Upper lobe of right lung (tissue), 1 donor: Measurements from ENCODE around the gene WFDC12. TPM values are rescaled to one million over a fixed set of nuclear protein-coding genes. Genes with fewer than 3 reads are reported as not detected.

Experiments used
- ATAC-seq: fragments of 200-7000 bp; cut with Tn5 transposase; one replicate; pipeline ENCODE4 v1.9.1; 2020; ENCODE audit warnings: mild to moderate bottlenecking, moderate library complexity
- DNase-seq: peaks from one replicate; pipeline ENCODE4 v3.0.0-alpha.2; 2020
- H3K27ac ChIP-seq: fragments of 200-600 bp; one replicate; pipeline ENCODE4 v1.8.0; 2022
- H3K27me3 ChIP-seq: fragments of 200-600 bp; one replicate; pipeline ENCODE4 v1.8.0; 2022; ENCODE audit warnings: mild to moderate bottlenecking
- H3K36me3 ChIP-seq: fragments of 200-600 bp; one replicate; pipeline ENCODE4 v1.8.0; 2022
- H3K4me1 ChIP-seq: fragments of 200-600 bp; one replicate; pipeline ENCODE4 v1.8.0; 2022
- H3K4me3 ChIP-seq: fragments of 200-600 bp; one replicate; pipeline ENCODE4 v1.8.0; 2022; ENCODE audit warnings: mild to moderate bottlenecking
- H3K9me3 ChIP-seq: fragments of 200-600 bp; one replicate; pipeline ENCODE4 v1.8.0; 2022
- CTCF ChIP-seq: fragments of 200-600 bp; IDR thresholded peaks from one replicate; pipeline ENCODE4 v1.8.0; 2022; ENCODE audit warnings: antibody characterized with exemption
- intact Hi-C: fragments of 100-400 bp; cut with DNase I; formaldehyde crosslinking; loops from one replicate; pipeline ENCODE4 v1.11.0; 2022
- total RNA-seq: library from RNA; stranded (reverse); fragmentation: NEBNext Ultra II Directional; extraction: Animal tissue kit (Norgen Biotek cat#: 25700); gene quantifications from one replicate; pipeline ENCODE4 v1.2.1, GENCODE V29; 2021
- donor health status: DM: no; HTN: yes; CAD: no; lungs with severe emphysema.

WFDC12 gene
- total RNA-seq, 1 donor from 2014 or later, result 1.8 TPM

GRCh38 chr20:45121388-45121787, 2.9 kb downstream of the WFDC12 start:
- intact Hi-C loops, result no loop called here

GRCh38 chr20:45119556-45120266, 4.6 kb downstream of the WFDC12 start:
- Histone ChIP-seq H3K27me3 (no peaks in the 10 kb centered on the region), H3K27ac (no peak overlapping the region), H3K9me3 (no peaks in the 10 kb centered on the region), H3K36me3 (no peaks in the 10 kb centered on the region), H3K4me3 (no peak overlapping the region), H3K4me1 (no peaks in the 10 kb centered on the region)
- TF ChIP-seq CTCF, result no peak
- intact Hi-C loops, result no loop called here
- DNase-seq (no peak), ATAC-seq (no peak)

More at GRCh38 chr20:45121388-45121787, 2.9 kb downstream of the WFDC12 start:
- H3K27me3 ChIP-seq, result no peaks in the 10 kb centered on the region
- no peak overlapping the region for H3K27ac ChIP-seq
- H3K4me1 ChIP-seq, result no peaks in the 10 kb centered on the region
- no peak overlapping the region for H3K4me3 ChIP-seq
- H3K9me3 ChIP-seq, result no peaks in the 10 kb centered on the region
- DNase-seq (no peak), ATAC-seq (no peak)
- TF ChIP-seq CTCF, result no peak
- H3K36me3 ChIP-seq, result no peaks in the 10 kb centered on the region

GRCh38 chr20:45118028-45118427, 6.2 kb downstream of the WFDC12 start:
- Histone ChIP-seq H3K27ac (no peak overlapping the region), H3K9me3 (no peaks in the 10 kb centered on the region)
- intact Hi-C loops, result no loop called here

GRCh38 chr20:45117581-45117980, 6.7 kb downstream of the WFDC12 start:
- H3K27me3 ChIP-seq, result no peaks in the 10 kb centered on the region
- no peak for TF ChIP-seq CTCF
- no peak for DNase-seq
- ATAC-seq, result peak; percentile 82
- no peak overlapping the region for H3K27ac ChIP-seq
- no peaks in the 10 kb centered on the region for H3K4me1 ChIP-seq
- H3K36me3 ChIP-seq, result no peaks in the 10 kb centered on the region
- no peaks in the 10 kb centered on the region for H3K9me3 ChIP-seq
- no peak overlapping the region for H3K4me3 ChIP-seq
- intact Hi-C loops, result no loop called here

More at GRCh38 chr20:45118028-45118427, 6.2 kb downstream of the WFDC12 start:
- no peaks in the 10 kb centered on the region for H3K36me3 ChIP-seq
- DNase-seq (no peak), ATAC-seq (no peak)
- H3K27me3 ChIP-seq, result no peaks in the 10 kb centered on the region
- H3K4me1 ChIP-seq, result no peaks in the 10 kb centered on the region
- no peak overlapping the region for H3K4me3 ChIP-seq
- TF ChIP-seq CTCF, result no peak

GRCh38 chr20:45115829-45116228, 8.4 kb downstream of the WFDC12 start:
- Histone ChIP-seq H3K4me3 (no peak overlapping the region), H3K36me3 (no peaks in the 10 kb centered on the region), H3K27ac (no peak overlapping the region), H3K4me1 (no peaks in the 10 kb centered on the region), H3K9me3 (no peaks in the 10 kb centered on the region), H3K27me3 (no peaks in the 10 kb centered on the region)
- ATAC-seq (no peak), DNase-seq (no peak)
- TF ChIP-seq CTCF, result no peak
- intact Hi-C loops, result no loop called here
